ENCODE data around the gene NDUFA7.

NDUFA7 gene

DNA sequence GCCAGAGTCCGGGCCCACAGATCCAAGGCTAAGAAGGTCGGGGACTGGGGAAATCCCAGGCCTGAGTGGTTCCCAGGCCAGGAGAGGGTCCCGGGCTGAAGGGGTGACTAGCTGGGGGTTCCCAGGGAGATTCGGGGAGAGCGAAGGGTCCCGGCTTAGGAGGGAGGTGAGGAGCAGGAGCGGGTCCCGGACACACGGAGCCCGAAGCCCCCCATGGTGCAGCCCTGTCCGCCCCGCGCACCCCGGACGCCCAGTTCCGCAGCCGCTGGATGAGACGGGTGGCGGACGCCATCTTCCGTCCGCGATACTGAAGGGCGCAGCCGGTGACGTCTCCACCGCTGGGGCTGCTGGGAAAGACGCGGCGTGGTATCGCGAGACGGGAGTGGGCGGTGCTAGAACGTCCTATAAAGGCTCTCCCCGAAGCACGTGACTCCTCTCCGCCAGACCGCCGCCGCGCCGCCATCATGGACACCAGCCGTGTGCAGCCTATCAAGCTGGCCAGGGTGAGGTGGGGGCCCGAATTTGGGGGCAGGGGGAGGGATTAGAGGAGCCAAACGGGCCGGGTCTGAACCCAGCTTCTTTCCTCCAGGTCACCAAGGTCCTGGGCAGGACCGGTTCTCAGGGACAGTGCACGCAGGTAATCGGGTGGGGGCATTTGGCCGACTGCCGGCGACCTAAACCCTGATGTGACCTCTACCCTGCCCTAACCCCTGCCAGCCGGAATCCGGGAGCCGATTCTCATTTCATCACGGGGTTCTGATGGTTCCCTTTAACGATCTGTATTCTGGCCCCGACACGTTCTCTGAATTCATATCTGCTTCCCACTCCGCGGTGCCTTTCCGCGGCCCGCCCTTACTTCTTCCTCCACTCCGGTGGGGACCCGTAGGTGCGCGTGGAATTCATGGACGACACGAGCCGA, at the start of gene NDUFA7, which contains the start of gene RPS28:
Gene NDUFA7 (minus strand): TSS at position 309 of the 919 bp plus-strand sequence. CDS start 17 bp downstream, at position 292.
Gene RPS28 (plus strand): TSS at position 430 of the 919 bp plus-strand sequence. CDS start 35 bp downstream, at position 465.
- Mint-ChIP-seq H3K4me3 (peak within 1 kb of the TSS; percentile 96), H3K36me3 (ENCODE audit: low read depth) (peaks cover 28% of the 10 kb centered on the region), H3K9me3 (no peaks in the 10 kb centered on the region), H3K4me1 (ENCODE audit: low read depth) (peaks cover 20% of the 10 kb centered on the region), H3K27me3 (ENCODE audit: low read depth) (no peaks in the 10 kb centered on the region), H3K27ac (peak within 1 kb of the TSS; percentile 97)
- DNase-seq (ENCODE audit: low spot score): peak; percentile 93

- Mint-ChIP-seq H3K4me1 (ENCODE audit: low read depth) (peaks cover 7% of the 10 kb centered on the region), H3K9me3 (no peaks in the 10 kb centered on the region), H3K27me3 (ENCODE audit: low read depth) (peaks cover 16% of the 10 kb centered on the region), H3K36me3 (ENCODE audit: low read depth) (no peaks in the 10 kb centered on the region), H3K4me3 (no peak overlapping the region), H3K27ac (no peak overlapping the region)
- DNase-seq (ENCODE audit: low spot score): no peak
These were observed 49.2 kb upstream of the NDUFA7 start for GRCh38 chr19:8370176-8371010.

- Mint-ChIP-seq H3K27ac (no peak overlapping the region), H3K9me3 (no peaks in the 10 kb centered on the region), H3K27me3 (ENCODE audit: low read depth) (peaks cover 23% of the 10 kb centered on the region), H3K4me3 (no peak overlapping the region), H3K36me3 (ENCODE audit: low read depth) (no peaks in the 10 kb centered on the region), H3K4me1 (ENCODE audit: low read depth) (peaks cover 11% of the 10 kb centered on the region)
- DNase-seq (ENCODE audit: low spot score): no peak
These were observed 46.3 kb upstream of the NDUFA7 start for GRCh38 chr19:8367327-8368001.

- no peak overlapping the region for H3K4me3 Mint-ChIP-seq
- peaks cover 23% of the 10 kb centered on the region for H3K27me3 Mint-ChIP-seq (ENCODE audit: low read depth)
- no peaks in the 10 kb centered on the region for H3K36me3 Mint-ChIP-seq (ENCODE audit: low read depth)
- H3K4me1 Mint-ChIP-seq (ENCODE audit: low read depth): peaks cover 16% of the 10 kb centered on the region
- no peak overlapping the region for H3K27ac Mint-ChIP-seq
- no peak for DNase-seq (ENCODE audit: low spot score)
- no peaks in the 10 kb centered on the region for H3K9me3 Mint-ChIP-seq
These were observed 45.8 kb upstream of the NDUFA7 start for GRCh38 chr19:8366961-8367326.

GRCh38 chr19:8366121-8366581, 45.0 kb upstream of the NDUFA7 start:
- Mint-ChIP-seq H3K36me3 (ENCODE audit: low read depth) (no peaks in the 10 kb centered on the region), H3K4me1 (ENCODE audit: low read depth) (peaks cover 19% of the 10 kb centered on the region), H3K4me3 (no peak overlapping the region), H3K27me3 (ENCODE audit: low read depth) (peaks cover 23% of the 10 kb centered on the region), H3K27ac (no peak overlapping the region), H3K9me3 (no peaks in the 10 kb centered on the region)
- no peak for DNase-seq (ENCODE audit: low spot score)

DNA sequence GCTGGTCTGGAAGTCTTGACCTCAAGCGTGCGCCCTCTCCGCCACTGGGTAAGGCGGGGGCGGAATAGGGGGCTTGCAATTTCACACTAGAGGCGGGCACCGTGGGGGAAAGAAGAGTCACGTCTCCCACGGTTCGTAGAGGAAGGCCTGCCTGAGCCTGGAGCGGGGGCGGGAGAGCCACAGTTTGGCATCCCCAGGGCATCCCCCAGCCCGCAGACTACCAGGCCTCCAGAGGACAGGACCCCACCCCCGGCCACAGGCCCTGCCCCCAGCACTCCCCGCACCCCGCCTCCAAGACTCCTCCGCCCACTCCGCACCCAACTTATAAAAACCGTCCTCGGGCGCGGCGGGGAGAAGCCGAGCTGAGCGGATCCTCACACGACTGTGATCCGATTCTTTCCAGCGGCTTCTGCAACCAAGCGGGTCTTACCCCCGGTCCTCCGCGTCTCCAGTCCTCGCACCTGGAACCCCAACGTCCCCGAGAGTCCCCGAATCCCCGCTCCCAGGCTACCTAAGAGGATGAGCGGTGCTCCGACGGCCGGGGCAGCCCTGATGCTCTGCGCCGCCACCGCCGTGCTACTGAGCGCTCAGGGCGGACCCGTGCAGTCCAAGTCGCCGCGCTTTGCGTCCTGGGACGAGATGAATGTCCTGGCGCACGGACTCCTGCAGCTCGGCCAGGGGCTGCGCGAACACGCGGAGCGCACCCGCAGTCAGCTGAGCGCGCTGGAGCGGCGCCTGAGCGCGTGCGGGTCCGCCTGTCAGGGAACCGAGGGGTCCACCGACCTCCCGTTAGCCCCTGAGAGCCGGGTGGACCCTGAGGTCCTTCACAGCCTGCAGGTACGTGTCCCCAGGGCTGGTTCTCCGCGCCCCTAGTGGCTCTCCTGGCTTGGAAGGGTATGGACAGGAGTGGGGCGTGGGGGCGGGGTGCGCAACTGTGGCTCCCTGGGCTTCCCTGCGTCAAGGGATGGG, 42.9 kb upstream of the NDUFA7 start, which contains the start of gene ANGPTL4:
Gene ANGPTL4 (plus strand): TSS at position 353 of the 969 bp plus-strand sequence. CDS start 167 bp downstream, at position 520.
- H3K36me3 Mint-ChIP-seq (ENCODE audit: low read depth): no peaks in the 10 kb centered on the region
- no peaks in the 10 kb centered on the region for H3K9me3 Mint-ChIP-seq
- H3K4me1 Mint-ChIP-seq (ENCODE audit: low read depth): peaks cover 19% of the 10 kb centered on the region
- H3K4me3 Mint-ChIP-seq: peak within 1 kb of the TSS; percentile 84
- H3K27ac Mint-ChIP-seq: peak within 1 kb of the TSS; percentile 86
- peak; percentile 81 for DNase-seq (ENCODE audit: low spot score)
- H3K27me3 Mint-ChIP-seq (ENCODE audit: low read depth): peaks cover 23% of the 10 kb centered on the region

DNA sequence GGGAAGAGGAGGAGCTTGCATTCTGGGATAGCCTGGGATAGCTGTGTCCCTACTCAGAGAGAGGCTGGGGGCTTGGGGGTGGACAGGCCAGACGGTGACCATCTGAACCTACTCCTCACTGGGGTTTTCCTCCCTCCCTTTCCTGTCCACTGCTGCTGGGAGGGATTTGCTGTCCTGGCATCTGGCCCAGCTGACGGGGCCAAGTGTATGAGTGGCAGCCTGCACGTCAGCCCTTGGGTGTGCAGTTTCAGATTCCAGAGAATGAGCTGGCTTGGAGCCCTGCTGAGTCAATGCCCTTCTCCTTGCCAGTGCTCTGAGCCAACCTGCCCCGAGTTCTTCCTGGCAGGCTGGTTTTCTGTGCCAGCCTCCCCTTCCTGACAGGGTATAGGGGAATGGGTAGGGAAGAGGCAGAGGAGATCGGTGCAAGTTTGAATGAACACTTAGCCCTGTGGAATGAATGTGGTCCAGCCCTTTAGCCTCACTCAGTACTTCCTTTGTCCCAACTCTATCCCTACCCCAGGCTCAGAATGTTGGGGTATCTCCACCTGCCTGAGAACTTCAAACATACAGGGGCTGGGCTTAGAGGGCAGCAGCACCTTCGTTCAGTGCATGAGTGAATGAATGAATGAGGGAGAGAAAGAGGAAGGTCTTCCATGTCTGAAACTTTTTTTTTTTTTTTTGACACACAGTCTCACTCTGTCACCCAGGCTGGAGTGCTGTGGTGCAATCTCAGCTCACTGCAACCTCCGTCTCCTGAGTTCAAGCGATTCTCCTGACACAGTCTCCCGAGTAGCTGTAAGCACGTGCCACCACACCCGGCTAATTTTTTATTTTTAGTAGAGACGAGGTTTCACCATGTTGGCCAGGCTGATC, 41.0 kb upstream of the NDUFA7 start:
- DNase-seq (ENCODE audit: low spot score): peak; percentile 30
- Mint-ChIP-seq H3K4me3 (peak overlapping the region; percentile 40), H3K27me3 (ENCODE audit: low read depth) (peaks cover 19% of the 10 kb centered on the region), H3K9me3 (no peaks in the 10 kb centered on the region), H3K4me1 (ENCODE audit: low read depth) (peaks cover 15% of the 10 kb centered on the region), H3K36me3 (ENCODE audit: low read depth) (no peaks in the 10 kb centered on the region), H3K27ac (no peak overlapping the region)

- H3K4me3 Mint-ChIP-seq: no peak overlapping the region
- H3K27ac Mint-ChIP-seq: no peak overlapping the region
- no peaks in the 10 kb centered on the region for H3K9me3 Mint-ChIP-seq
- no peaks in the 10 kb centered on the region for H3K36me3 Mint-ChIP-seq (ENCODE audit: low read depth)
- no peak for DNase-seq (ENCODE audit: low spot score)
- H3K27me3 Mint-ChIP-seq (ENCODE audit: low read depth): peaks cover 6% of the 10 kb centered on the region
- H3K4me1 Mint-ChIP-seq (ENCODE audit: low read depth): peaks cover 19% of the 10 kb centered on the region
These were observed 39.0 kb upstream of the NDUFA7 start for GRCh38 chr19:8360196-8360595.

DNA sequence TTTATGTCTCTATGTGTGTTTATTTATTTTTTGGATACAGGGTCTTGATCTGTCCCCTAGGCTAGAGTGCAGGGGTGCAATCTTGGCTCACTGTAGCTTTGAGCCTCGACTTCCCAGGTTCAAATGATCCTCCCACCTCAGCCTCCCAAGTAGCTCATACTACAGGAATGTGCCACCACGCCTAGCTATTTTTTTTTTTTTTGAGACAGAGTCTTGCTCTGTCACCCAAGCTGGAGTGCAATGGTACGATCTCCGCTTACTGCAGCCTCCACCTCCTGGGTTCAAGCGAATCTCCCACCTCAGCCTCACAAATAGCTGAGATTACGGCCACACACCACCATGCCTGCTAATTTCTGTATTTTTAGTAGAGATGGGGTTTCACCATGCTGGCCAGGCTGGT, 37.8 kb upstream of the NDUFA7 start:
- Mint-ChIP-seq H3K4me1 (ENCODE audit: low read depth) (peaks cover 19% of the 10 kb centered on the region), H3K9me3 (no peaks in the 10 kb centered on the region), H3K4me3 (no peak overlapping the region), H3K36me3 (ENCODE audit: low read depth) (no peaks in the 10 kb centered on the region), H3K27me3 (ENCODE audit: low read depth) (peaks cover 3% of the 10 kb centered on the region), H3K27ac (no peak overlapping the region)
- DNase-seq (ENCODE audit: low spot score): no peak

DNA sequence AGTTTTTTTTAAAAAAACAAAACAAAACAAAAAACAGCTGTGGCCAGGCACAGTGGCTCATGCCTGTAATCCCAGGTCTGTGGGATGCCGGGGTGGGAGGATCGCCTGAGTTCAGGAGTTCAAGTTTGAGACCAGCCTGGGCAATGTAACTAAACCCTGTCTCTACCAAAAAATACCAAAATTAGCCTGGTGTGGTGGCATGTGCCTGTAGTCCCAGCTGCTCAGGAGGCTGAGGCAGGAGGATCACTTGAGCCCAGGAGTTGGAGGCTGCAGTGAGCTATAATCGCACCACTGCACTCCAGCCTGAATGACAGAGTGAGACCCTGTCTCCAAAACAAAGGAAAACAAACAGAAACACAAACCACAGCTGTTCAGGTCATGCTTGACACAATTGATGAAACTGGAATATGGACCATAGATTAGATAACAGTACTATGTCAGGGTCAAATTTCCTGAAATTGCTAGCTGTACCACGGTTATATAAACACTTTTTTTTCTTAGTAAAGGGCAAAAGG, 35.9 kb upstream of the NDUFA7 start:
- Mint-ChIP-seq H3K27me3 (ENCODE audit: low read depth) (peaks cover 4% of the 10 kb centered on the region), H3K4me1 (ENCODE audit: low read depth) (peaks cover 13% of the 10 kb centered on the region), H3K27ac (no peak overlapping the region), H3K4me3 (no peak overlapping the region), H3K9me3 (no peaks in the 10 kb centered on the region), H3K36me3 (ENCODE audit: low read depth) (no peaks in the 10 kb centered on the region)
- no peak for DNase-seq (ENCODE audit: low spot score)

- Mint-ChIP-seq H3K27ac (no peak overlapping the region), H3K4me1 (ENCODE audit: low read depth) (peaks cover 9% of the 10 kb centered on the region), H3K4me3 (no peak overlapping the region), H3K9me3 (no peaks in the 10 kb centered on the region), H3K36me3 (ENCODE audit: low read depth) (no peaks in the 10 kb centered on the region), H3K27me3 (ENCODE audit: low read depth) (peaks cover 13% of the 10 kb centered on the region)
- DNase-seq (ENCODE audit: low spot score): peak; percentile 42
These were observed 34.6 kb upstream of the NDUFA7 start for GRCh38 chr19:8355631-8356402.
